KOPT-K1 (cell line): Measurements from ENCODE around the gene BMP6.

Experiments used
- H3K27ac ChIP-seq: fragments of 200-600 bp; sonication (generic); 2 replicates; pipeline ENCODE4 v1.5.1; 2016; ENCODE audit warnings: antibody characterized with exemption, mild to moderate bottlenecking, low read depth, low read length; ENCODE audit not compliant: poor library complexity, severe bottlenecking
- H3K36me3 ChIP-seq: fragments of 200-600 bp; sonication (generic); 2 replicates; pipeline ENCODE4 v1.5.1; 2017; ENCODE audit warnings: antibody characterized with exemption, mild to moderate bottlenecking, low read length, moderate library complexity; ENCODE audit not compliant: insufficient read depth
- H3K9me3 ChIP-seq: fragments of 200-600 bp; sonication (generic); 2 replicates; pipeline ENCODE4 v1.5.1; 2017; ENCODE audit warnings: antibody characterized with exemption, low read length, mild to moderate bottlenecking; ENCODE audit not compliant: insufficient read depth, poor library complexity, severe bottlenecking

BMP6 gene

GRCh38 chr6:7784248-7784647 is 58.3 kb downstream of the BMP6 start:
- H3K27ac ChIP-seq: no peak overlapping the region
- H3K9me3 ChIP-seq: no peaks in the 10 kb centered on the region
- no peaks in the 10 kb centered on the region for H3K36me3 ChIP-seq

GRCh38 chr6:7784706-7785105 is 58.8 kb downstream of the BMP6 start:
- H3K27ac ChIP-seq: no peak overlapping the region
- H3K36me3 ChIP-seq: no peaks in the 10 kb centered on the region
- no peaks in the 10 kb centered on the region for H3K9me3 ChIP-seq

GRCh38 chr6:7785243-7786035 is 59.5 kb downstream of the BMP6 start:
- no peak overlapping the region for H3K27ac ChIP-seq

GRCh38 chr6:7786214-7786661 is 60.3 kb downstream of the BMP6 start:
- H3K36me3 ChIP-seq: no peaks in the 10 kb centered on the region
- H3K9me3 ChIP-seq: no peaks in the 10 kb centered on the region
- H3K27ac ChIP-seq: no peak overlapping the region

More at GRCh38 chr6:7785243-7786035, 59.5 kb downstream of the BMP6 start:
- H3K36me3 ChIP-seq: no peaks in the 10 kb centered on the region
- H3K9me3 ChIP-seq: no peaks in the 10 kb centered on the region

- H3K27ac ChIP-seq: no peak overlapping the region
- H3K9me3 ChIP-seq: no peaks in the 10 kb centered on the region
- H3K36me3 ChIP-seq: no peaks in the 10 kb centered on the region
These were observed 61.3 kb downstream of the BMP6 start for GRCh38 chr6:7787137-7787608.

GRCh38 chr6:7787731-7788130 is 61.8 kb downstream of the BMP6 start:
- Histone ChIP-seq H3K27ac (no peak overlapping the region), H3K36me3 (no peaks in the 10 kb centered on the region)

GRCh38 chr6:7794509-7794908 is 68.6 kb downstream of the BMP6 start:
- no peak overlapping the region for H3K27ac ChIP-seq
- no peaks in the 10 kb centered on the region for H3K9me3 ChIP-seq
- no peaks in the 10 kb centered on the region for H3K36me3 ChIP-seq

More at GRCh38 chr6:7787731-7788130, 61.8 kb downstream of the BMP6 start:
- H3K9me3 ChIP-seq: no peaks in the 10 kb centered on the region

GRCh38 chr6:7797386-7797785 is 71.5 kb downstream of the BMP6 start:
- H3K27ac ChIP-seq: no peak overlapping the region
- no peaks in the 10 kb centered on the region for H3K36me3 ChIP-seq
- H3K9me3 ChIP-seq: no peaks in the 10 kb centered on the region

GRCh38 chr6:7798751-7799150 is 72.9 kb downstream of the BMP6 start:
- Histone ChIP-seq H3K36me3 (no peaks in the 10 kb centered on the region), H3K27ac (no peak overlapping the region), H3K9me3 (no peaks in the 10 kb centered on the region)

GRCh38 chr6:7802662-7803061 is 76.8 kb downstream of the BMP6 start:
- H3K9me3 ChIP-seq: no peaks in the 10 kb centered on the region
- no peaks in the 10 kb centered on the region for H3K36me3 ChIP-seq
- no peak overlapping the region for H3K27ac ChIP-seq

- Histone ChIP-seq H3K9me3 (no peaks in the 10 kb centered on the region), H3K36me3 (no peaks in the 10 kb centered on the region), H3K27ac (no peak overlapping the region)
These were observed 77.3 kb downstream of the BMP6 start for GRCh38 chr6:7803214-7803613.

GRCh38 chr6:7805078-7805849 is 79.4 kb downstream of the BMP6 start:
- H3K27ac ChIP-seq: no peak overlapping the region
- H3K36me3 ChIP-seq: no peaks in the 10 kb centered on the region
- no peaks in the 10 kb centered on the region for H3K9me3 ChIP-seq

GRCh38 chr6:7805850-7806214 is 79.9 kb downstream of the BMP6 start:
- H3K9me3 ChIP-seq: no peaks in the 10 kb centered on the region
- no peak overlapping the region for H3K27ac ChIP-seq
- no peaks in the 10 kb centered on the region for H3K36me3 ChIP-seq

GRCh38 chr6:7806711-7807110 is 80.8 kb downstream of the BMP6 start:
- Histone ChIP-seq H3K36me3 (no peaks in the 10 kb centered on the region), H3K9me3 (no peaks in the 10 kb centered on the region), H3K27ac (no peak overlapping the region)

- Histone ChIP-seq H3K9me3 (no peaks in the 10 kb centered on the region), H3K27ac (no peak overlapping the region), H3K36me3 (no peaks in the 10 kb centered on the region)
These were observed 83.4 kb downstream of the BMP6 start for GRCh38 chr6:7809346-7809745.
